ENCODE measurements around the gene SULT2B1.
"Not testable (repeated sequence)": the region's sequence is repeated elsewhere in the genome, so short reads cannot be mapped to it uniquely, and the experiment has no call there.

SULT2B1 gene

GRCh38 chr19:48529156-48529555, 22.8 kb upstream of the SULT2B1 start:
- DNase-seq (ENCODE audit: low spot score), result no peak

- no peak for DNase-seq (ENCODE audit: low spot score)
These were observed 21.8 kb upstream of the SULT2B1 start for GRCh38 chr19:48530066-48530720.

GRCh38 chr19:48530770-48531169, 21.2 kb upstream of the SULT2B1 start:
- no peak for DNase-seq (ENCODE audit: low spot score)

- DNase-seq (ENCODE audit: low spot score), result no peak
These were observed 18.2 kb upstream of the SULT2B1 start for GRCh38 chr19:48533770-48534169.

GRCh38 chr19:48537541-48537940, 14.4 kb upstream of the SULT2B1 start:
- no peak for DNase-seq (ENCODE audit: low spot score)

GRCh38 chr19:48538057-48538456, 13.9 kb upstream of the SULT2B1 start:
- DNase-seq (ENCODE audit: low spot score), result not testable (repeated sequence)

GRCh38 chr19:48539503-48540096, 12.4 kb upstream of the SULT2B1 start:
- DNase-seq (ENCODE audit: low spot score), result no peak

GRCh38 chr19:48540110-48540509, 11.9 kb upstream of the SULT2B1 start:
- DNase-seq (ENCODE audit: low spot score), result no peak

GRCh38 chr19:48541813-48542212, 10.2 kb upstream of the SULT2B1 start:
- no peak for DNase-seq (ENCODE audit: low spot score)

- no peak for DNase-seq (ENCODE audit: low spot score)
These were observed 8.8 kb upstream of the SULT2B1 start for GRCh38 chr19:48543121-48543710.

- DNase-seq (ENCODE audit: low spot score), result no peak
These were observed 6.9 kb upstream of the SULT2B1 start for GRCh38 chr19:48544856-48545750.

- DNase-seq (ENCODE audit: low spot score), result no peak
These were observed 4.2 kb upstream of the SULT2B1 start for GRCh38 chr19:48547722-48548121.

GRCh38 chr19:48548253-48548911, 3.6 kb upstream of the SULT2B1 start:
- DNase-seq (ENCODE audit: low spot score), result no peak

- DNase-seq (ENCODE audit: low spot score), result no peak
These were observed 2.6 kb upstream of the SULT2B1 start for GRCh38 chr19:48549380-48549779.

GRCh38 chr19:48552406-48553322, 692 bp downstream of the SULT2B1 start:
- DNase-seq (ENCODE audit: low spot score), result no peak

- DNase-seq (ENCODE audit: low spot score), result no peak
These were observed 1.9 kb downstream of the SULT2B1 start for GRCh38 chr19:48553676-48554384.

GRCh38 chr19:48554385-48555091, 2.6 kb downstream of the SULT2B1 start:
- no peak for DNase-seq (ENCODE audit: low spot score)

GRCh38 chr19:48556163-48556562, 4.2 kb downstream of the SULT2B1 start:
- DNase-seq (ENCODE audit: low spot score), result no peak

GRCh38 chr19:48556825-48557224, 4.9 kb downstream of the SULT2B1 start:
- no peak for DNase-seq (ENCODE audit: low spot score)
